HG03571 (cell line): ENCODE results near the gene MXD4.
"Not testable (repeated sequence)": the region's sequence is repeated elsewhere in the genome, so short reads cannot be mapped to it uniquely, and the experiment has no call there.

Experiments
- ATAC-seq: cut with Tn5 transposase; IDR thresholded peaks from one replicate; pipeline ENCODE4 v1.9.1; 2021; ENCODE audit not compliant: unreplicated experiment

Gene MXD4

GRCh38 chr4:2241003-2241402 lies 20.9 kb downstream of the MXD4 start:
- no peak for ATAC-seq

- no peak for ATAC-seq
Measured at GRCh38 chr4:2236944-2237666, 24.8 kb downstream of the MXD4 start.

GRCh38 chr4:2231082-2231481 lies 30.8 kb downstream of the MXD4 start:
- ATAC-seq = no peak

GRCh38 chr4:2226261-2226660 lies 35.6 kb downstream of the MXD4 start:
- no peak for ATAC-seq

- ATAC-seq = no peak
Measured at GRCh38 chr4:2222838-2223237, 39.1 kb downstream of the MXD4 start.

GRCh38 chr4:2221378-2221777 lies 40.5 kb downstream of the MXD4 start:
- ATAC-seq = not testable (repeated sequence)

- ATAC-seq = peak; percentile 66
Measured at GRCh38 chr4:2220016-2220630, 41.8 kb downstream of the MXD4 start.

- ATAC-seq = no peak
Measured at GRCh38 chr4:2219233-2219760, 42.6 kb downstream of the MXD4 start.

GRCh38 chr4:2218436-2218835 lies 43.5 kb downstream of the MXD4 start:
- no peak for ATAC-seq

- no peak for ATAC-seq
Measured at GRCh38 chr4:2217726-2218125, 44.2 kb downstream of the MXD4 start.

- no peak for ATAC-seq
Measured at GRCh38 chr4:2212831-2213230, 49.1 kb downstream of the MXD4 start.

GRCh38 chr4:2202789-2203188 lies 59.1 kb downstream of the MXD4 start:
- not testable (repeated sequence) for ATAC-seq
